Right renal cortex interstitium (tissue), 3 donors: ENCODE results near the gene CRYBG3. TPM values are rescaled to one million over a fixed set of nuclear protein-coding genes. Genes with fewer than 3 reads are reported as not detected.

Experiments used
- polyA plus RNA-seq, 3 donors: library from polyadenylated mRNA; unstranded; fragments of 120-200 nt; gene quantifications; one replicate each; pipeline ENCODE4 v1.2.1, GENCODE V29; 2013; ENCODE audit not compliant: insufficient read length in 3 of 3

The CRYBG3 gene
- polyA plus RNA-seq, 3 donors, result 25.1 to 26.2 (median 25.7) TPM

Other genes with a start within 250 kb of the CRYBG3 start
- gene ARL6, start 57.3 kb upstream of the CRYBG3 start, polyA plus RNA-seq, result 10 to 100 TPM; 17.5 to 17.8 (median 17.8) TPM
- 10 to 100 TPM; 33.9 to 42.2 (median 35.0) TPM for gene RIOX2, start 150.4 kb downstream of the CRYBG3 start, polyA plus RNA-seq
- gene GABRR3, start 213.3 kb downstream of the CRYBG3 start, polyA plus RNA-seq, result under 1 TPM in 1 of 3 donors, not detected in 2; 0.04 TPM